ENCODE measurements around the gene TSPAN15.

DNA sequence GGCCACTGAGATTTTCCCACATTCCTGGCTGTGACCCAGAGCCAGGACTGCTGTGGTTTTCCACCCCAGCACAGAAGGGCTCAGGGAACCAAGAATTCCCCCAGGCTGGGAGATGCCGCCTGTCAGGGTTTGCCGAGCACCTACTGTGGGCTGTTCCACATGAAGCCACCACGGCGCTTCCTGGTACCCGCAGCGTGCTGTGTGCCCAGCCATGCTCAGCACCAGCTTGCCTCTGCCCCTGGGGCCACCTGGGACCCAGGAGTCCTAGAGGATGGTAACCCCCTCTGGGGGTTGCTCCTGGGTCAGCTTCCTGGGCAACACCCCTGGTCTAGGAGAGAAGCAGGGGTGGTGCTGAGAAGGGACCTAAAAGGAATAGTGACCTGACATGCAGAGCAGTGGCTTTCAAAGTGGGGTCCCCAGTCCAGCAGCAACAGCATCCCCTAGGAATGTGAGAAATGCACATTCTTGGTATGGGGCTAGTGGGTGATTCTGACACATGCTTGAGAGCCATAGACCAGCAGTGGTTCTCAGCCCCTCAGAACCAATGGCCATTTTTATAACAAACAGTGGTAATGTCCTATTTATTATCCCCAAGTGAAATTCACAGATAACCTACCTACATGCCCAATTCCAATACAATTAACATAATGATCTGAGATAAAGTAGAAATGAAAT, 53.4 kb downstream of the TSPAN15 start:
- TF ChIP-seq, protein P1, sequence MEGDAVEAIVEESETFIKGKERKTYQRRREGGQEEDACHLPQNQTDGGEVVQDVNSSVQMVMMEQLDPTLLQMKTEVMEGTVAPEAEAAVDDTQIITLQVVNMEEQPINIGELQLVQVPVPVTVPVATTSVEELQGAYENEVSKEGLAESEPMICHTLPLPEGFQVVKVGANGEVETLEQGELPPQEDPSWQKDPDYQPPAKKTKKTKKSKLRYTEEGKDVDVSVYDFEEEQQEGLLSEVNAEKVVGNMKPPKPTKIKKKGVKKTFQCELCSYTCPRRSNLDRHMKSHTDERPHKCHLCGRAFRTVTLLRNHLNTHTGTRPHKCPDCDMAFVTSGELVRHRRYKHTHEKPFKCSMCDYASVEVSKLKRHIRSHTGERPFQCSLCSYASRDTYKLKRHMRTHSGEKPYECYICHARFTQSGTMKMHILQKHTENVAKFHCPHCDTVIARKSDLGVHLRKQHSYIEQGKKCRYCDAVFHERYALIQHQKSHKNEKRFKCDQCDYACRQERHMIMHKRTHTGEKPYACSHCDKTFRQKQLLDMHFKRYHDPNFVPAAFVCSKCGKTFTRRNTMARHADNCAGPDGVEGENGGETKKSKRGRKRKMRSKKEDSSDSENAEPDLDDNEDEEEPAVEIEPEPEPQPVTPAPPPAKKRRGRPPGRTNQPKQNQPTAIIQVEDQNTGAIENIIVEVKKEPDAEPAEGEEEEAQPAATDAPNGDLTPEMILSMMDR (conservative IDR thresholded peaks at IDR 0.05; ENCODE audit: low read depth in 2 of 2): no peak
- TF ChIP-seq EZH2 (IDR thresholded peaks at IDR 0.05; ENCODE audit: low read depth, unreplicated experiment): no peak
- no peak for TF ChIP-seq POLR2AphosphoS5 (IDR thresholded peaks at IDR 0.05; ENCODE audit: low read depth)
- no peak for TF ChIP-seq CREB1 (CRISPR knock-in tag; IDR thresholded peaks at IDR 0.05; ENCODE audit: low read depth)
- no peak for TF ChIP-seq STAT1 (IDR thresholded peaks at IDR 0.05; ENCODE audit: unreplicated experiment)
- no peak for TF ChIP-seq JUNB (IDR thresholded peaks at IDR 0.05; ENCODE audit: unreplicated experiment)
- TF ChIP-seq, protein P2, sequence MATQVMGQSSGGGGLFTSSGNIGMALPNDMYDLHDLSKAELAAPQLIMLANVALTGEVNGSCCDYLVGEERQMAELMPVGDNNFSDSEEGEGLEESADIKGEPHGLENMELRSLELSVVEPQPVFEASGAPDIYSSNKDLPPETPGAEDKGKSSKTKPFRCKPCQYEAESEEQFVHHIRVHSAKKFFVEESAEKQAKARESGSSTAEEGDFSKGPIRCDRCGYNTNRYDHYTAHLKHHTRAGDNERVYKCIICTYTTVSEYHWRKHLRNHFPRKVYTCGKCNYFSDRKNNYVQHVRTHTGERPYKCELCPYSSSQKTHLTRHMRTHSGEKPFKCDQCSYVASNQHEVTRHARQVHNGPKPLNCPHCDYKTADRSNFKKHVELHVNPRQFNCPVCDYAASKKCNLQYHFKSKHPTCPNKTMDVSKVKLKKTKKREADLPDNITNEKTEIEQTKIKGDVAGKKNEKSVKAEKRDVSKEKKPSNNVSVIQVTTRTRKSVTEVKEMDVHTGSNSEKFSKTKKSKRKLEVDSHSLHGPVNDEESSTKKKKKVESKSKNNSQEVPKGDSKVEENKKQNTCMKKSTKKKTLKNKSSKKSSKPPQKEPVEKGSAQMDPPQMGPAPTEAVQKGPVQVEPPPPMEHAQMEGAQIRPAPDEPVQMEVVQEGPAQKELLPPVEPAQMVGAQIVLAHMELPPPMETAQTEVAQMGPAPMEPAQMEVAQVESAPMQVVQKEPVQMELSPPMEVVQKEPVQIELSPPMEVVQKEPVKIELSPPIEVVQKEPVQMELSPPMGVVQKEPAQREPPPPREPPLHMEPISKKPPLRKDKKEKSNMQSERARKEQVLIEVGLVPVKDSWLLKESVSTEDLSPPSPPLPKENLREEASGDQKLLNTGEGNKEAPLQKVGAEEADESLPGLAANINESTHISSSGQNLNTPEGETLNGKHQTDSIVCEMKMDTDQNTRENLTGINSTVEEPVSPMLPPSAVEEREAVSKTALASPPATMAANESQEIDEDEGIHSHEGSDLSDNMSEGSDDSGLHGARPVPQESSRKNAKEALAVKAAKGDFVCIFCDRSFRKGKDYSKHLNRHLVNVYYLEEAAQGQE (IDR thresholded peaks at IDR 0.05; ENCODE audit: unreplicated experiment): no peak
- no peak for TF ChIP-seq ZNF114 (CRISPR knock-in tag; IDR thresholded peaks at IDR 0.05)
- TF ChIP-seq, protein P3, sequence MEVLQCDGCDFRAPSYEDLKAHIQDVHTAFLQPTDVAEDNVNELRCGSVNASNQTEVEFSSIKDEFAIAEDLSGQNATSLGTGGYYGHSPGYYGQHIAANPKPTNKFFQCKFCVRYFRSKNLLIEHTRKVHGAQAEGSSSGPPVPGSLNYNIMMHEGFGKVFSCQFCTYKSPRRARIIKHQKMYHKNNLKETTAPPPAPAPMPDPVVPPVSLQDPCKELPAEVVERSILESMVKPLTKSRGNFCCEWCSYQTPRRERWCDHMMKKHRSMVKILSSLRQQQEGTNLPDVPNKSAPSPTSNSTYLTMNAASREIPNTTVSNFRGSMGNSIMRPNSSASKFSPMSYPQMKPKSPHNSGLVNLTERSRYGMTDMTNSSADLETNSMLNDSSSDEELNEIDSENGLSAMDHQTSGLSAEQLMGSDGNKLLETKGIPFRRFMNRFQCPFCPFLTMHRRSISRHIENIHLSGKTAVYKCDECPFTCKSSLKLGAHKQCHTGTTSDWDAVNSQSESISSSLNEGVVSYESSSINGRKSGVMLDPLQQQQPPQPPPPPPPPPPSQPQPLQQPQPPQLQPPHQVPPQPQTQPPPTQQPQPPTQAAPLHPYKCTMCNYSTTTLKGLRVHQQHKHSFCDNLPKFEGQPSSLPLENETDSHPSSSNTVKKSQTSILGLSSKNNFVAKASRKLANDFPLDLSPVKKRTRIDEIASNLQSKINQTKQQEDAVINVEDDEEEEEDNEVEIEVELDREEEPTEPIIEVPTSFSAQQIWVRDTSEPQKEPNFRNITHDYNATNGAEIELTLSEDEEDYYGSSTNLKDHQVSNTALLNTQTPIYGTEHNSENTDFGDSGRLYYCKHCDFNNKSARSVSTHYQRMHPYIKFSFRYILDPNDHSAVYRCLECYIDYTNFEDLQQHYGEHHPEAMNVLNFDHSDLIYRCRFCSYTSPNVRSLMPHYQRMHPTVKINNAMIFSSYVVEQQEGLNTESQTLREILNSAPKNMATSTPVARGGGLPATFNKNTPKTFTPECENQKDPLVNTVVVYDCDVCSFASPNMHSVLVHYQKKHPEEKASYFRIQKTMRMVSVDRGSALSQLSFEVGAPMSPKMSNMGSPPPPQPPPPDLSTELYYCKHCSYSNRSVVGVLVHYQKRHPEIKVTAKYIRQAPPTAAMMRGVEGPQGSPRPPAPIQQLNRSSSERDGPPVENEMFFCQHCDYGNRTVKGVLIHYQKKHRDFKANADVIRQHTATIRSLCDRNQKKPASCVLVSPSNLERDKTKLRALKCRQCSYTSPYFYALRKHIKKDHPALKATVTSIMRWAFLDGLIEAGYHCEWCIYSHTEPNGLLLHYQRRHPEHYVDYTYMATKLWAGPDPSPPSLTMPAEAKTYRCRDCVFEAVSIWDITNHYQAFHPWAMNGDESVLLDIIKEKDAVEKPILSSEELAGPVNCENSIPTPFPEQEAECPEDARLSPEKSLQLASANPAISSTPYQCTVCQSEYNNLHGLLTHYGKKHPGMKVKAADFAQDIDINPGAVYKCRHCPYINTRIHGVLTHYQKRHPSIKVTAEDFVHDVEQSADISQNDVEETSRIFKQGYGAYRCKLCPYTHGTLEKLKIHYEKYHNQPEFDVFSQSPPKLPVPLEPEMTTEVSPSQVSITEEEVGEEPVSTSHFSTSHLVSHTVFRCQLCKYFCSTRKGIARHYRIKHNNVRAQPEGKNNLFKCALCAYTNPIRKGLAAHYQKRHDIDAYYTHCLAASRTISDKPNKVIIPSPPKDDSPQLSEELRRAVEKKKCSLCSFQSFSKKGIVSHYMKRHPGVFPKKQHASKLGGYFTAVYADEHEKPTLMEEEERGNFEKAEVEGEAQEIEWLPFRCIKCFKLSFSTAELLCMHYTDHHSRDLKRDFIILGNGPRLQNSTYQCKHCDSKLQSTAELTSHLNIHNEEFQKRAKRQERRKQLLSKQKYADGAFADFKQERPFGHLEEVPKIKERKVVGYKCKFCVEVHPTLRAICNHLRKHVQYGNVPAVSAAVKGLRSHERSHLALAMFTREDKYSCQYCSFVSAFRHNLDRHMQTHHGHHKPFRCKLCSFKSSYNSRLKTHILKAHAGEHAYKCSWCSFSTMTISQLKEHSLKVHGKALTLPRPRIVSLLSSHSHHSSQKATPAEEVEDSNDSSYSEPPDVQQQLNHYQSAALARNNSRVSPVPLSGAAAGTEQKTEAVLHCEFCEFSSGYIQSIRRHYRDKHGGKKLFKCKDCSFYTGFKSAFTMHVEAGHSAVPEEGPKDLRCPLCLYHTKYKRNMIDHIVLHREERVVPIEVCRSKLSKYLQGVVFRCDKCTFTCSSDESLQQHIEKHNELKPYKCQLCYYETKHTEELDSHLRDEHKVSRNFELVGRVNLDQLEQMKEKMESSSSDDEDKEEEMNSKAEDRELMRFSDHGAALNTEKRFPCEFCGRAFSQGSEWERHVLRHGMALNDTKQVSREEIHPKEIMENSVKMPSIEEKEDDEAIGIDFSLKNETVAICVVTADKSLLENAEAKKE (CRISPR knock-in tag; IDR thresholded peaks at IDR 0.05): no peak
- no peak for TF ChIP-seq EZH2phosphoT487 (IDR thresholded peaks at IDR 0.05; ENCODE audit: unreplicated experiment)
- TF ChIP-seq ZNF331 (CRISPR knock-in tag; IDR thresholded peaks at IDR 0.05; ENCODE audit: low read depth): no peak
- TF ChIP-seq, protein P4, sequence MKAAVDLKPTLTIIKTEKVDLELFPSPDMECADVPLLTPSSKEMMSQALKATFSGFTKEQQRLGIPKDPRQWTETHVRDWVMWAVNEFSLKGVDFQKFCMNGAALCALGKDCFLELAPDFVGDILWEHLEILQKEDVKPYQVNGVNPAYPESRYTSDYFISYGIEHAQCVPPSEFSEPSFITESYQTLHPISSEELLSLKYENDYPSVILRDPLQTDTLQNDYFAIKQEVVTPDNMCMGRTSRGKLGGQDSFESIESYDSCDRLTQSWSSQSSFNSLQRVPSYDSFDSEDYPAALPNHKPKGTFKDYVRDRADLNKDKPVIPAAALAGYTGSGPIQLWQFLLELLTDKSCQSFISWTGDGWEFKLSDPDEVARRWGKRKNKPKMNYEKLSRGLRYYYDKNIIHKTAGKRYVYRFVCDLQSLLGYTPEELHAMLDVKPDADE (IDR thresholded peaks at IDR 0.05): no peak
- TF ChIP-seq NANOG (IDR thresholded peaks at IDR 0.05; ENCODE audit: borderline replicate concordance): no peak

Data from GM23338 (cell line).